Measurements from ENCODE around the gene MS4A6E.

DNA sequence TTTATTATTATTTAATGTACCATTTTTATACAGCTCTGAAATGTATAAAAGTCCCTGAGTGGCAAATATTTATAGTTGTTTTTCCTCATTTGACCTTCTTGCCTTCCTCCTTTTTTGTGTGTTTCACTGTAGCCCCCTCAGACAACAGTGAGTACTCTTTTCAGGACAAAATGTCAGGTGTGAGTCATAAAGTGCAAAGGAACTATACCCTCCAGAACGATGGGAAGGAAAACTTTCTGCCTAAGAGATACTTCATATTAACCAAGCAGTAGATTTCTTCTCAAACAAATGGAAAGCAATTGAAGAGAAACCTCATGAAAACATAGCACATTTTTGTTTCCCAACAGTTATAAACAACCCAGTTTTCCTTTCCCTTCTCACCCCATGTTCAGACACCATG lies 35.2 kb downstream of the MS4A6E start:
- TF ChIP-seq, protein P1, sequence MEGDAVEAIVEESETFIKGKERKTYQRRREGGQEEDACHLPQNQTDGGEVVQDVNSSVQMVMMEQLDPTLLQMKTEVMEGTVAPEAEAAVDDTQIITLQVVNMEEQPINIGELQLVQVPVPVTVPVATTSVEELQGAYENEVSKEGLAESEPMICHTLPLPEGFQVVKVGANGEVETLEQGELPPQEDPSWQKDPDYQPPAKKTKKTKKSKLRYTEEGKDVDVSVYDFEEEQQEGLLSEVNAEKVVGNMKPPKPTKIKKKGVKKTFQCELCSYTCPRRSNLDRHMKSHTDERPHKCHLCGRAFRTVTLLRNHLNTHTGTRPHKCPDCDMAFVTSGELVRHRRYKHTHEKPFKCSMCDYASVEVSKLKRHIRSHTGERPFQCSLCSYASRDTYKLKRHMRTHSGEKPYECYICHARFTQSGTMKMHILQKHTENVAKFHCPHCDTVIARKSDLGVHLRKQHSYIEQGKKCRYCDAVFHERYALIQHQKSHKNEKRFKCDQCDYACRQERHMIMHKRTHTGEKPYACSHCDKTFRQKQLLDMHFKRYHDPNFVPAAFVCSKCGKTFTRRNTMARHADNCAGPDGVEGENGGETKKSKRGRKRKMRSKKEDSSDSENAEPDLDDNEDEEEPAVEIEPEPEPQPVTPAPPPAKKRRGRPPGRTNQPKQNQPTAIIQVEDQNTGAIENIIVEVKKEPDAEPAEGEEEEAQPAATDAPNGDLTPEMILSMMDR (IDR thresholded peaks at IDR 0.05) = no peak
- TF ChIP-seq POLR2A (IDR thresholded peaks at IDR 0.05) = no peak

Data from breast epithelium (tissue), 3 donors.